ENCODE results near the gene TMEM117. TPM values are rescaled to one million over a fixed set of nuclear protein-coding genes. Genes with fewer than 3 reads are reported as not detected.

Gene TMEM117
- total RNA-seq, 2 donors from 2014 or later, result 1.5 to 2.8 TPM

DNA sequence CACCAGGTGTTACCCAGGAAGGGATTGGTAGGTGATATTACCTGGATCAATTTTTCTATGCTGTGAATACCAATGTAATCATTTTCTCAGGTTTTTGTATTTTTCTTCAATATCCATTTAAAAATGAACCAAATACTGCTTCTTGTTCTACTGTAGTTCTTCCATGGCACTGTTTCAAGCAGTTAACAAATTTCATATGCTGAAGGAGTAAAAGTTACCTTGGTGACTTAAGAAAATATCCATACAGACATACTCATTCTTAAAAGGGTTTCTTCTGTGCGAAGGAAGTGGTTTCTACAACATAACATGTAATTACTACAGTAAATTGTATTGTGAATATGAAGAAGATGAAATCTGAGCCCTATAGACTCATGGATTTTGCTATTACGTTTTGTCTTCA lies 222.5 kb downstream of the TMEM117 start:
- ATAC-seq, result no peak
- H3K9me3 Mint-ChIP-seq, result no peaks in the 10 kb centered on the region
- H3K27ac Mint-ChIP-seq, result no peak overlapping the region
- DNase-seq (ENCODE audit: low spot score in 2 of 2), result no peak
- no peaks in the 10 kb centered on the region for H3K36me3 Mint-ChIP-seq

DNA sequence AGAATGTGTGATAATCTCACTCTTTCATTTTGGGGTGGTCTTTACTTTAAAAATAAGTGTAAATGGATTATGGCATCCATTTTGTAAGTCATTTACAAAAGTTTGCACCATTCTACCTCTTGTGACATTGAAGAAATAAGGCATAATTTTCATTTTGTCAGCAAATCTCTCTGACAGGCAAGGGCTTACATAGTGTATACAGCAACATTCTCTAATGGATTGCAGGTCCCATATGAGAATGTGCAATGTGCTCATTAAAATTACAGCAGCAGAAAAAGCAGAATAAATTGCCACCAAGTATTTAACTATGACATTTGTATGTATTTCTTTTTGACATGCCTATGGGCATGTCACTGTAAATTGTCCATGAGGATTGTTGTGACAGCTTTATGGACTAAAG lies 223.6 kb downstream of the TMEM117 start:
- H3K9me3 Mint-ChIP-seq, result no peaks in the 10 kb centered on the region
- H3K36me3 Mint-ChIP-seq, result no peaks in the 10 kb centered on the region
- ATAC-seq (no peak), DNase-seq (ENCODE audit: low spot score in 2 of 2) (no peak)
- no peak overlapping the region for H3K27ac Mint-ChIP-seq

DNA sequence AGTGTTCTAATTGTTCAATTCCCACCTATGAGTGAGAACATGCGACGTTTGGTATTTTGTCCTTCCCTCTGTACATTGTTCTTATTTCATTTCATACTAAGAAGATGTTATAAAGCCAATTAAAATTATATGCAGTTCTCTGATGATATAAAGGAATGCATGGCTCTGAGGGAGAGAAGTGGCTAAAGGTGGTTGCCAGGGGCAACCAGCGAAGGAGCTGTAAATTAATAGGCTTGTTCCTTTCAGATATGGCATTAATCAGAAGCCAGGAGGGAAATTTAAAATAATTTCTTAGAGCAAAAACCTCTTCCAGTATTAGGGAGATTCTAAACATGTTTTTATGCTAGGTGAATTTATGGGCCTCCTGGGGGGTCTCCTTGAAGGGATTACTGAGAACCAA lies 227.8 kb downstream of the TMEM117 start:
- ATAC-seq (no peak), DNase-seq (ENCODE audit: low spot score in 2 of 2) (no peak)
- H3K36me3 Mint-ChIP-seq, result no peaks in the 10 kb centered on the region
- H3K9me3 Mint-ChIP-seq, result no peaks in the 10 kb centered on the region
- H3K27ac Mint-ChIP-seq, result no peak overlapping the region

DNA sequence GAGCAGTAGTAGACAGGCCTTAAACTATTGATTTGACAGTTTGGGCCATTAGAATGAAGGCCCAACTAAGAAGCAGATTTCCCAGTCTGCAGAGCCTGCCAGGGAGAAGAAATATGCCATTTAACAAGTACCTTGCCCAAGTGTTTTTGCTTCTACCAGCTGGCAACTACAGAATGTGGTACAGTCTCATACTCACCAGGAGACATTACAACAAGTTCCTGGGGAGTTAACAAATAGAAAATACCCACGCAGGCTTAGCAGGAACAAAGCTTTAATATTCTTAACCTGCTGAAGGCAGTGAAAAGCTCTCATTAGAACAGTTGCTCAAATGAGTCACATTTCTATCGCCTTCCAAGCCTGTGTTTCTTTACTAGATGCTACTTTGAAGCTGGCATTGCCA lies 241.0 kb downstream of the TMEM117 start:
- Mint-ChIP-seq H3K27ac (no peak overlapping the region), H3K36me3 (no peaks in the 10 kb centered on the region), H3K9me3 (no peaks in the 10 kb centered on the region)
- ATAC-seq (no peak), DNase-seq (ENCODE audit: low spot score in 2 of 2) (no peak)

DNA sequence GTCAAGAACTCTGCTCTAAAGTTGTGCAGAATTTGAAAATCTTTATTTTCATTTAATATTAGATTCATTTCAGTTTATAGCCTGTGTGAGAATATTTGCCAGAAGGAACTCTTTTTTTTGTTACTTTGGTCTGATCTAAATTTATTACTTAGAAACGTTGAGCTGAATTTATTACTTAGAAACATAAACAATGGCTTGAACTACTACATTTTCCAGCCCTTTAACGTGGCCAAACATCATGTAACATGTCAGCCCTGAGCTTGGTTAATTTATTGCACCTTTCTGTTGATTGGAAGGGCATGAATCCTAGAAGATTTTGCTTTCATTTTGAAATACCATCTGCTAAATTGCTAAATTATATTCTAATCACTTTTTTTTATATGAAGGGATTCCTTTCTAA lies 241.4 kb downstream of the TMEM117 start:
- no peak overlapping the region for H3K27ac Mint-ChIP-seq
- ATAC-seq, result no peak
- H3K9me3 Mint-ChIP-seq, result no peaks in the 10 kb centered on the region
- DNase-seq (ENCODE audit: low spot score in 2 of 2), result no peak
- H3K36me3 Mint-ChIP-seq, result no peaks in the 10 kb centered on the region

DNA sequence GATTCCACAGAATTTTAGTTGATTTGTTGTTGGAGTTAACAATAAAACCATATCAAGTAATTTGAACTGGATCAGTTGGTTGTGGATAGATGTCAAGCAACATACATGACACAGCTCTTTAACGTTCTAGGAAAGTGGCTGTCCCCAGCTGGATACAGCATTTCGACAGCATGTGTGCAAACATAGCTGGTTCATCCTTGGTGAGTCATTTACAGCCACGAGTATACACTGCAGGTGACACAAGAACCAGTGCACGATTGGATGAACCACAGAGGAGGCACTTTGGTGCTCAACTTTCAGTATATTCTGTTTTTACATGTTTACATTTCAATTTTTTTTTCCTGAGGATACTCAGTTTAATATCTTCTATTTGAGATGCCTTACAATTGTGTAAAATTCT lies 242.4 kb downstream of the TMEM117 start:
- H3K9me3 Mint-ChIP-seq, result no peaks in the 10 kb centered on the region
- no peak for DNase-seq (ENCODE audit: low spot score in 2 of 2)
- no peak for ATAC-seq
- H3K27ac Mint-ChIP-seq, result no peak overlapping the region
- H3K36me3 Mint-ChIP-seq, result no peaks in the 10 kb centered on the region

DNA sequence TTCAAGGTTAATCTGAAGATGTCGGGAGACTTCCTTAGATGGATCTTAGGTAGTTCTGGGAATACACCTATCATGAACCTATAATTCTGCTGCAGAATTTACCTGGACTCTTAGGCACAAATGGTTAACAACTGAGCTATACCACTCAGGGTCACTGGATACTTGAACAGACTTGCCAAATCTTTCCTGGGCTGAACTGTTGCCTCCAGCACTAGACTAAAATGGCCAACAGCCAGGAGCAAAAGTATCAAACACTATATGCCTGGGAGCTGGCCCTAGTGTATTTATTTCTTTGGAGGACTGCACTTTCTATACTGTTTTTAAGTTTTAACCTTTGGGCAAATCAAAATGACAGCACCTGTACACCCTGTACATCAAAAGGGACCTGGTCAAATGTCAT lies 252.8 kb downstream of the TMEM117 start:
- Mint-ChIP-seq H3K27ac (no peak overlapping the region), H3K36me3 (no peaks in the 10 kb centered on the region), H3K9me3 (peaks cover 0 to 13% of the 10 kb centered on the region in 2 donors)
- DNase-seq (ENCODE audit: low spot score in 2 of 2) (no peak), ATAC-seq (no peak)

DNA sequence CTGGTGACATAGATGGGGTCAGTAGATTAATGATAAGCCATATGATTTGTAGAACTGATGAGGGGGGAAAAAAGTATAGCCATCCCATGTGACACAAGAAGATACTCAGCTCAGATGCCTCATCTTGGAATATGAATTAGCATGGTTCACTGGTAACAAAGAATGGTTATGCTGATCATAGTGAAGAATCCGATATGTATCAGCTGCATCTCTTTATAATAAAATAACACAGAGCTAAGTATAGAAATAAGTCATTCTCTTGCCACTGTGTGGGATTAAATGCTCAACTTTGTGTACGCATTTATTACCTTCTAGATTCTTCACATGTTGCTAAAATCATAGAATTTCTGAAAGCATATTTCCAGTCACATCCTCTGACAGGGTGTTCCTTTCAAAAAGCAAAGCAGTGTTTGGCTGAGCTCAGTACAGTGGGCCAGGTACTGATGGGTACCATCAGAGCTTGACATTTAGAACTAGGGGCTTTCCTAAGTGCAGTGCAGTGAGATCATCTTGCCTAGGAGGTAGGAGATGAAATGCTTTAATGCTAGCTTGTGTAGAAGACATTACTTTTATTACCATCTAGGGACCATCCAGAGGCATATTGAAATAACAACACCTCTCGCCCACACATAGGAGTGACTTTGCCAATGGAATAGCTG lies 256.2 kb downstream of the TMEM117 start:
- no peak for DNase-seq (ENCODE audit: low spot score in 2 of 2)
- peaks cover 6 to 13% of the 10 kb centered on the region in 2 donors for H3K9me3 Mint-ChIP-seq
- no peak overlapping the region for H3K27ac Mint-ChIP-seq
- peaks cover 0 to 8% of the 10 kb centered on the region in 2 donors for H3K36me3 Mint-ChIP-seq
- no peak for ATAC-seq

DNA sequence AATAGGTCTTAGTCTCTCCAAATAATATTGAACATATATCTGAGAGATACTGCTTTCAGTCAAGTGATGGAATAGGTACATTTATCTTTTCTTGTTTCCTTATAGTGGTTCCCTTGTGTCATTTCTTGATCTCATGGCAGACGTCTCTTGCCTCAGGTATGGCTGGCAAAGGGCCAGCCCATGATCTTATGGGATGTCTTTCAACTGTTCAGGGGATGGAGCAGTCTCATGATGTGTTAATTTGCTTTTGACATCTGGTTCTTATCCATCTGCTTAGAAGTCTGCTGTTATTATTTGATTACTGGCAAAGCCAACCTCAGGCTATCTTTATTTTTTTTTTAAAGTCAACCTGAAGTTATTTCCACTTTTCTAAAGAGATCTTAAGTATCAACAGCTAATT lies 262.9 kb downstream of the TMEM117 start:
- peaks cover 0 to 8% of the 10 kb centered on the region in 2 donors for H3K36me3 Mint-ChIP-seq
- H3K9me3 Mint-ChIP-seq, result peaks cover 5 to 6% of the 10 kb centered on the region in 2 donors
- DNase-seq (ENCODE audit: low spot score in 2 of 2), result no peak
- no peak for ATAC-seq
- H3K27ac Mint-ChIP-seq, result no peak overlapping the region

DNA sequence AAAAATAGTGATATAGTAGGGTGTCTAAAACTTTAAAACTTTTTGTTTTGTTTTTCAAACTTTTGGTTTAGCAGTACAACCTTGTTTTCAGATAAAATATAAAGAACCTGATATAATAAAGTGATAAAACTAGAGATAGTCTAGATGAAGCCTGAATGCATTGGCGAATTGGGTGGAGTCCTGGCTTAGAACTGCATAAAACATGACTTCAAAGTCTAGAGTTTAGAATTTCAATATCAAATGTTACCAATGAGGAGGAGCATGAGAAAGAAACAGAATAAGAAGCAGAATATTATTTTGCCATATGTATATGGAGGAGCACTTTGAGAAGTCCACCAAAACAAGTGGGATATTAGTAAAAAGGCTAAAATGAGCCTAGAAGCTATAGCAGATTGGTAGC lies 263.6 kb downstream of the TMEM117 start:
- no peak overlapping the region for H3K27ac Mint-ChIP-seq

DNA sequence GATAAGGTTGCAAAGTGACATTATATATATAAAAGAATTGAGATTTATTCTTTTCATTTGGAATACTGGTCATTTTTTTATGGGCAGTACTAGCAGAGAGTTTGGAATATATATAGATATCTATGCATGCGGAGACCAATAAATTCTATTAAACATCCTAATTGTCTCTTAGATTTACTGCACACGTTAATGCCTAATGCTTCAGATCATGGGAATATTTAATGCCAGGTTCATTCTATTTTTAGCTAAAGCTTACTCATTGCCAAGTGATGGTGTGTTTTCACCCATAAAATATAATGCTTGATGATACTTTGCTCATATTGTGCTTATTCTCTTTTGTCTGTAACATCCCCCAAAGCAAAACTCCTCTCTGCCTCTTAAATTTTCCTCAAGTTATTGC lies 264.4 kb downstream of the TMEM117 start:
- H3K9me3 Mint-ChIP-seq, result peaks cover 4 to 5% of the 10 kb centered on the region in 2 donors
- no peak overlapping the region for H3K27ac Mint-ChIP-seq
- ATAC-seq (no peak), DNase-seq (ENCODE audit: low spot score in 2 of 2) (no peak)
- H3K36me3 Mint-ChIP-seq, result peaks cover 0 to 6% of the 10 kb centered on the region in 2 donors

More for the DNA sequence above, 263.6 kb downstream of the TMEM117 start:
- no peak for DNase-seq (ENCODE audit: low spot score in 2 of 2)
- H3K36me3 Mint-ChIP-seq, result peaks cover 0 to 8% of the 10 kb centered on the region in 2 donors
- ATAC-seq, result no peak
- peaks cover 5 to 6% of the 10 kb centered on the region in 2 donors for H3K9me3 Mint-ChIP-seq

DNA sequence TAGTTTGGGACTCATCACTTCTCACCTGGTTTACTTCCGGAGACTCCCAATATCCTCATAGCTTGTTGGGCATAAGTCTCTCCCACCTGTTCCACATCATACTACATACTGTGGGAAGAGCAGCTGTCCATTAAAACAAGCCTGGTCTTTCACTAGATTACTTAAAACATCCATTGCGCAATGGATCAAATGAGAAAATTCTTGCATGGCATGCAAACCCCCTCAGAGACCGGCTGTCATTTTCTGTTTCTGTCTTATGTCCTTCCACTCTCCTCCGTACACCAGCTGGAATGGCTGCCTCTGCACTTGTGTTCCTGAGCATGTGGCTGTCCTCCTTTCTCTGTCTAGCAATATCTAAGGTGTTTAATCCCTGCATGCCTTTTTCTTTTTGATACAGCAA lies 265.6 kb downstream of the TMEM117 start:
- ATAC-seq (no peak), DNase-seq (ENCODE audit: low spot score in 2 of 2) (no peak)
- H3K27ac Mint-ChIP-seq, result no peak overlapping the region
- no peaks in the 10 kb centered on the region for H3K36me3 Mint-ChIP-seq
- peaks cover 0 to 5% of the 10 kb centered on the region in 2 donors for H3K9me3 Mint-ChIP-seq

DNA sequence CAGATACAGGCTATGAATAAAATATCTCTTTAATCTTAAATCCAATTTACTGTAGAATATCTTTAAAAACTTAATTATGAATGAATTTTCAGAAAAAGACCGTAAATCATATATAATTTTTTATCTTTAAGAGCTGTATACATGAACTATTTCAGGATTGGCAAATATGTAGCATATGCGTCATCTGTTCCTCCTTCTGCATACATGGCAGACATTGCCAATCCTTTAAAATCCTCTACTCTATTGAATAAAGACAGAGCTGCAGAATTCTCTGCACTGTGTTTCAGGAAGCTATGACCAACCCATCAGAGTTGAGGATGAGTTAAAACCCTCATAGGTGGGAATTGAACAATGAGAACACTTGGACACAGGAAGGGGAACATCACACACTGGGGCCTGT lies 279.0 kb downstream of the TMEM117 start:
- ATAC-seq (no peak), DNase-seq (ENCODE audit: low spot score in 2 of 2) (no peak)
- H3K36me3 Mint-ChIP-seq, result peaks cover 0 to 5% of the 10 kb centered on the region in 2 donors
- no peak overlapping the region for H3K27ac Mint-ChIP-seq
- peaks cover 0 to 4% of the 10 kb centered on the region in 2 donors for H3K9me3 Mint-ChIP-seq

DNA sequence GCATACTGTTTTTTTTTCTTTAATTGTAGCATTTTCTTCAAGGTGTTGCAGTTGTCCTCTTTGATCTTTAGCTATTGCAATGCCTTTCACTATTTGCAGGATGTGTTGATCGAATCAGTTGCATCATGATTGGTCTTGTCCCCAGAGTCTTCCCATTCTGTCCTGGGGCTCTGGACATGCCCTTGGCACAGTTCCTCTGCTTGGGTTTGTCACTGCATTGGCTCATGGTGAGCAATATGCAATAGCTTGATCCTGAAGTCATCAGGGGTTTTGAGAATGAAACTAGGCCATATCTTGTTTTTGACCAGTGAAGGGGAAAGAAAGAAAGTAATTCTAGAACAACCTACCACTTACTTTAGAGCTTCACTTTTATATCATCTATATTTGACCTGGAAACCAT lies 281.5 kb downstream of the TMEM117 start:
- DNase-seq (ENCODE audit: low spot score in 2 of 2) (no peak), ATAC-seq (no peak)
- peaks cover 6 to 10% of the 10 kb centered on the region in 2 donors for H3K9me3 Mint-ChIP-seq
- peaks cover 6 to 10% of the 10 kb centered on the region in 2 donors for H3K36me3 Mint-ChIP-seq
- no peak overlapping the region for H3K27ac Mint-ChIP-seq

DNA sequence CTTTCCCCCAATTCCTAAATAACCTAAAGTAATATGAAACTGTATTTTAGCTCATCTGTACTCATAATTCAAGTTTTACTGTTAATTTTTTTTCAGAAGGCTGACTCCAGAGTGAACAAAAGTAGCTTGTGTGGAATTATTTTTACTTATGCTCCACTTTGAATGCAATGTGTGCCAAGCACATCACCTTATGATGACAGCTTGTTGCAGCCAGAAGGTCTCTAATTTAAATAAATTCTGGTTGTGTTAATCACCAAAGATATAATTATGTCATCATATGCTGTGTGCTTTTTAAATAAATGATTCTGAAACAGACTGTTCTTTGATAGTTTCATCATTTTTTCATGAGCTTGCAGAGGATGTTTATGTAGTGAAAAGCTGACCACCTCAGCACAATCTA lies 283.1 kb downstream of the TMEM117 start:
- ATAC-seq, result no peak
- peaks cover 6 to 10% of the 10 kb centered on the region in 2 donors for H3K36me3 Mint-ChIP-seq
- peaks cover 6 to 10% of the 10 kb centered on the region in 2 donors for H3K9me3 Mint-ChIP-seq
- H3K27ac Mint-ChIP-seq, result no peak overlapping the region
- no peak for DNase-seq (ENCODE audit: low spot score in 2 of 2)

DNA sequence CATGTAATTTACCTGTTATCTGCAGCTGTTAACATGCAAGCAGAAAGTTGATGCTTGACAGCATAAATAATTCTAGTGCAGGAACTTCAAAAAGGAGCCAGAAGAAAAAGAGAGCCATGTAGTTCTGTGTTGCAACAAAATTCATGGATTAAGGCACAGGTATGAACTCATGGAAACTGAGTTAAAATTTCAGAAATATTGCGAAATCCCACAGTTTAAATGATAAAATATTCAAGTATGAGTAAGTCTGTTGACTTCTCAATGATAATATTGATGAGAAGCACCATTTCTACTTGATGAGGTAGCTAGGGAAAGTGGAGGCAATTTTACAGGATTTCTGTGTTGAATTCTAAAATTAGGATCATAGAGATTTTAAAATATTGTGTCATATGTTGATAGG lies 290.9 kb downstream of the TMEM117 start:
- H3K9me3 Mint-ChIP-seq, result peaks cover 4 to 5% of the 10 kb centered on the region in 2 donors
- ATAC-seq, result no peak

DNA sequence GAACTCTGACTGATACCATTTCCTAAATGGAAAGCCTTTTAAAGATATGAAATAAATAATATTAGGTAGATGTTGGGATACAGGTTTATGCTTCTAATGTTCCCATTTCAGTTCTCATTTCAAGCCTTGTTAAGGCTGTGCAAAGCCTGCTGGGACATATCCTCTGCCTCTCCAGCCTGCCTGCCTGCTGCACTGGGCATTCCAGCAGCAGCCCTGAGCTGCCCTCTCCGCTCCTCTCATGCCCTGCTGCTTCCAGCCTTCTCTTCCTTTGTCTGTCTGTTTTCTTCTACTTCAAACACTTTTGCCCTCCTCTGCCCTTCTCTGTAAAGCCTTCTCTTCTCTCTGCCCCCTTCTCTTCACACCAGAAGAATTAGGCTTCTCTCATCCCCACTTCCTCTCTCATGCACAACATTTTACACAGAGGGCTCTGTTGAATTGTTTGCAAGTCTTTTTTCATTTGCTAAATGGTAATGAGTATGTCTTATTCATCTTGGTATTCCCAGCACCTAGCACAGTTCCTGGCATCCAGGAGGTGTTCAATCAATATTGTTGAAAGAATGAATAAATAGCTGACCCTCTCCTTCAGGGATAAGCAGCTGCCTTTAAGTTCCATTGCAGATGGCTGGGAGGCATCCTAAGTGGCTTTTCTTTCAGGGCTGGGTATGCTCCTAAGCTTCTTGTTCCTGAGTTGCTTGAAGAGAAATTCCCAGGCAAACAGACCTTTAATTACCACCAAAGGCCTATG lies 292.3 kb downstream of the TMEM117 start:
- ATAC-seq, result no peak
- H3K9me3 Mint-ChIP-seq, result peaks cover 4 to 5% of the 10 kb centered on the region in 2 donors
- no peak overlapping the region for H3K27ac Mint-ChIP-seq
- no peak for DNase-seq (ENCODE audit: low spot score in 2 of 2)
- H3K36me3 Mint-ChIP-seq, result peaks cover 0 to 5% of the 10 kb centered on the region in 2 donors

More for the DNA sequence above, 290.9 kb downstream of the TMEM117 start:
- DNase-seq (ENCODE audit: low spot score in 2 of 2), result no peak
- H3K27ac Mint-ChIP-seq, result no peak overlapping the region
- peaks cover 0 to 5% of the 10 kb centered on the region in 2 donors for H3K36me3 Mint-ChIP-seq

DNA sequence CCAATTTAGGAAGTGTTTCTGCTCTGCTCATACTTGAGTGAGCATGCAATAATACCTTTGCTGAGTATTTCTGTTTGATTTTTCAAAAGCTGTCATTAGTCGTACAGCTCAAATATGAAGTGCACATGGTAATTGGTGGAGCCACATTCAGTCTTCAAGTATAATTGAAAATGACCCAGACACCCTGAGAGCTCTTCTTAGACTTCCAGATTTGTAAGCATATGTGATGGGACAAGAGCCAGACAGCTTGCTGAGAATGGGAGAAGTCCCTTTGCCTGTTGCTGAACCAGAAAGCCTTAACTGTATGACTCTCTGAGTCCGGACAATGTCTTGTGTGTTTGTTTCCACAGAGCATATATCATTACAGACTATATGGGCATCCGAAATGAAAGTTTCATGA lies 307.3 kb downstream of the TMEM117 start:
- no peak for ATAC-seq
- Mint-ChIP-seq H3K36me3 (peaks cover 0 to 4% of the 10 kb centered on the region in 2 donors), H3K9me3 (peaks cover 0 to 7% of the 10 kb centered on the region in 2 donors), H3K27ac (no peak overlapping the region)
- no peak for DNase-seq (ENCODE audit: low spot score in 2 of 2)

Measured in activated naive CD4-positive, alpha-beta T cell treated with anti-CD3 and anti-CD28 coated beads, Interleukin-2, amount 50 U/mL, for 72 hours (primary cell).